ENCODE data around the gene KDM3B.

Gene KDM3B

GRCh38 chr5:138448481-138449398 is 96.3 kb downstream of the KDM3B start:
- no peak for DNase-seq (ENCODE audit: low read depth in 2 of 2)

- peak; percentile 60 to 63 for DNase-seq (ENCODE audit: low read depth in 2 of 2)
Observed at GRCh38 chr5:138449501-138450239, 97.2 kb downstream of the KDM3B start.

- no peak for DNase-seq (ENCODE audit: low read depth in 2 of 2)
Observed at GRCh38 chr5:138450971-138451370, 98.5 kb downstream of the KDM3B start.

- no peak for DNase-seq (ENCODE audit: low read depth in 2 of 2)
Observed at GRCh38 chr5:138452720-138453119, 100.2 kb downstream of the KDM3B start.

- DNase-seq (ENCODE audit: low read depth in 2 of 2) = no peak
Observed at GRCh38 chr5:138453590-138453989, 101.1 kb downstream of the KDM3B start.

GRCh38 chr5:138454121-138454520 is 101.6 kb downstream of the KDM3B start:
- no peak for DNase-seq (ENCODE audit: low read depth in 2 of 2)

GRCh38 chr5:138455232-138455930 is 102.9 kb downstream of the KDM3B start:
- DNase-seq (ENCODE audit: low read depth in 2 of 2) = no peak

- no peak for DNase-seq (ENCODE audit: low read depth in 2 of 2)
Observed at GRCh38 chr5:138457531-138458275, 105.2 kb downstream of the KDM3B start.

- DNase-seq (ENCODE audit: low read depth in 2 of 2) = no peak
Observed at GRCh38 chr5:138458384-138458783, 105.9 kb downstream of the KDM3B start.

- DNase-seq (ENCODE audit: low read depth in 2 of 2) = no peak
Observed at GRCh38 chr5:138458856-138459255, 106.4 kb downstream of the KDM3B start.

GRCh38 chr5:138459311-138459933 is 106.9 kb downstream of the KDM3B start:
- DNase-seq (ENCODE audit: low read depth in 2 of 2) = peak; percentile 90 to 91

GRCh38 chr5:138460032-138460693 is 107.7 kb downstream of the KDM3B start:
- DNase-seq (ENCODE audit: low read depth in 2 of 2) = no peak

GRCh38 chr5:138461343-138462125 is 109.0 kb downstream of the KDM3B start:
- no peak for DNase-seq (ENCODE audit: low read depth in 2 of 2)

- DNase-seq (ENCODE audit: low read depth in 2 of 2) = no peak
Observed at GRCh38 chr5:138463419-138464007, 111.0 kb downstream of the KDM3B start.

- DNase-seq (ENCODE audit: low read depth in 2 of 2) = peak; percentile 79 to 91
Observed at GRCh38 chr5:138464008-138464387, 111.5 kb downstream of the KDM3B start.

- DNase-seq (ENCODE audit: low read depth in 2 of 2) = peak; percentile 94 to 95
Observed at GRCh38 chr5:138464388-138465260, 112.1 kb downstream of the KDM3B start.

GRCh38 chr5:138465261-138466124 is 113.0 kb downstream of the KDM3B start, which contains the start of gene EGR1:
Gene EGR1, plus strand, starts transcription at chr5:138465479. Its CDS starts 283 bp downstream, at chr5:138465762.
- DNase-seq (ENCODE audit: low read depth in 2 of 2) = peak; percentile 93 to 96
